Heart left ventricle (tissue), 13 donors: ENCODE data around the gene CSTPP1.

Source experiments
- CTCF ChIP-seq, 12 donors: fragments of 200-600 bp; sonication (generic) in 4 of 12; IDR thresholded peaks; one replicate each; pipeline versions ENCODE4 v1.5.0 to v1.8.0; 2018 to 2022; ENCODE audit warnings: antibody characterized with exemption in 12 of 12, mild to moderate bottlenecking in 5 of 12
- POLR2A ChIP-seq, 2 donors: fragments of 450-650 bp; IDR thresholded peaks; one replicate each; pipeline ENCODE4 v1.6.1; 2017; ENCODE audit warnings: antibody characterized with exemption in 2 of 2, mild to moderate bottlenecking in 2 of 2, moderate library complexity in 2 of 2
- donor health status: ischemic (EF 13 %, LVEDD 7.1; RV severe dilation, severe dysfunction).
- donor health status: DM: no; HTN: yes; CAD: no.
- donor health status: DM: no; HTN: no; CAD: no.
- donor health status: ischemic (EF 25% LVEDD 6.9; RV normal size, moderate dysfunction).
- donor health status: ischemic (EF 25% LVEDD 5.7; RV mildly dilated, moderate dysfunction).
- donor health status: ischemic (EF 35%, LVEDD 5.7; RV mildly dilated, moderate dysfunction).
- donor health status: nonischemic (EF 11% LVEDD 7.7; RV severe dilation, severe dysfunction).
- donor health status: DM: yes; HTN: yes; CAD: no.
- donor health status: PGD.
- donor health status: ischemic (EF 29% LVEDD 5.4; RV normal size, mild dysfunction).
- donor health status: nonischemic (EF 23%, LVEDD 6.1; RV moderate dilation, normal function).

- no peak for TF ChIP-seq CTCF (IDR thresholded peaks at IDR 0.05)
- no peak for TF ChIP-seq POLR2A (IDR thresholded peaks at IDR 0.05)
Observed at GRCh38 chr11:47204637-47204989, 268.1 kb downstream of the CSTPP1 start.
